Measurements from ENCODE around the gene IRF1. TPM values are rescaled to one million over a fixed set of nuclear protein-coding genes. Genes with fewer than 3 reads are reported as not detected.

Gene IRF1
- total RNA-seq, 1 donor from 2014 or later = 75.3 TPM

GRCh38 chr5:132474881-132475496, 15.6 kb downstream of the IRF1 start:
- no peak overlapping the region for H3K4me3 ChIP-seq (ENCODE audit: low read depth, low read length)
- TF ChIP-seq CTCF (IDR thresholded peaks at IDR 0.05; ENCODE audit: insufficient read depth, low read length, poor library complexity, severe bottlenecking) = no peak
- no peak for DNase-seq (ENCODE audit: low read depth)
- H3K27me3 ChIP-seq (ENCODE audit: control insufficient read depth, insufficient read depth, low read length) = no peaks in the 10 kb centered on the region
- no peaks in the 10 kb centered on the region for H3K36me3 ChIP-seq (ENCODE audit: control insufficient read depth, insufficient read depth, low read length)

GRCh38 chr5:132474131-132474723, 16.3 kb downstream of the IRF1 start:
- Histone ChIP-seq H3K27me3 (ENCODE audit: control insufficient read depth, insufficient read depth, low read length) (no peaks in the 10 kb centered on the region), H3K4me3 (ENCODE audit: low read depth, low read length) (no peak overlapping the region), H3K36me3 (ENCODE audit: control insufficient read depth, insufficient read depth, low read length) (no peaks in the 10 kb centered on the region)
- DNase-seq (ENCODE audit: low read depth) = no peak
- no peak for TF ChIP-seq CTCF (IDR thresholded peaks at IDR 0.05; ENCODE audit: insufficient read depth, low read length, poor library complexity, severe bottlenecking)

- no peak for DNase-seq (ENCODE audit: low read depth)
- H3K27me3 ChIP-seq (ENCODE audit: control insufficient read depth, insufficient read depth, low read length) = no peaks in the 10 kb centered on the region
- H3K4me3 ChIP-seq (ENCODE audit: low read depth, low read length) = no peak overlapping the region
- no peaks in the 10 kb centered on the region for H3K36me3 ChIP-seq (ENCODE audit: control insufficient read depth, insufficient read depth, low read length)
- TF ChIP-seq CTCF (IDR thresholded peaks at IDR 0.05; ENCODE audit: insufficient read depth, low read length, poor library complexity, severe bottlenecking) = no peak
Observed at GRCh38 chr5:132473668-132474067, 16.9 kb downstream of the IRF1 start.

- no peaks in the 10 kb centered on the region for H3K36me3 ChIP-seq (ENCODE audit: control insufficient read depth, insufficient read depth, low read length)
- H3K27me3 ChIP-seq (ENCODE audit: control insufficient read depth, insufficient read depth, low read length) = no peaks in the 10 kb centered on the region
- TF ChIP-seq CTCF (IDR thresholded peaks at IDR 0.05; ENCODE audit: insufficient read depth, low read length, poor library complexity, severe bottlenecking) = no peak
- DNase-seq (ENCODE audit: low read depth) = no peak
- no peak overlapping the region for H3K4me3 ChIP-seq (ENCODE audit: low read depth, low read length)
Observed at GRCh38 chr5:132473019-132473531, 17.5 kb downstream of the IRF1 start.

- DNase-seq (ENCODE audit: low read depth) = no peak
- TF ChIP-seq CTCF (IDR thresholded peaks at IDR 0.05; ENCODE audit: insufficient read depth, low read length, poor library complexity, severe bottlenecking) = no peak
- H3K36me3 ChIP-seq (ENCODE audit: control insufficient read depth, insufficient read depth, low read length) = no peaks in the 10 kb centered on the region
- no peaks in the 10 kb centered on the region for H3K27me3 ChIP-seq (ENCODE audit: control insufficient read depth, insufficient read depth, low read length)
- no peak overlapping the region for H3K4me3 ChIP-seq (ENCODE audit: low read depth, low read length)
Observed at GRCh38 chr5:132472431-132472830, 18.1 kb downstream of the IRF1 start.

- Histone ChIP-seq H3K27me3 (ENCODE audit: control insufficient read depth, insufficient read depth, low read length) (no peaks in the 10 kb centered on the region), H3K4me3 (ENCODE audit: low read depth, low read length) (no peak overlapping the region), H3K36me3 (ENCODE audit: control insufficient read depth, insufficient read depth, low read length) (no peaks in the 10 kb centered on the region)
- no peak for TF ChIP-seq CTCF (IDR thresholded peaks at IDR 0.05; ENCODE audit: insufficient read depth, low read length, poor library complexity, severe bottlenecking)
- no peak for DNase-seq (ENCODE audit: low read depth)
Observed at GRCh38 chr5:132471944-132472343, 18.6 kb downstream of the IRF1 start.

All from kidney epithelial cell (primary cell).